Stimulated activated effector memory CD8-positive, alpha-beta T cell treated with anti-CD3 and anti-CD28 coated beads, Interleukin-12 subunit alpha, Interleukin-12 subunit beta, amount 100 ng/mL, for 72 hours (primary cell): Measurements from ENCODE around the gene DOC2A.
"Not testable (repeated sequence)": the region's sequence is repeated elsewhere in the genome, so short reads cannot be mapped to it uniquely, and the experiment has no call there.

ENCODE experiments used
- ATAC-seq: fragments of 150-1000 bp; cut with Tn5 transposase; 2 replicates; pipeline ENCODE4 v1.10.0; 2021
- DNase-seq, 2 donors: peaks; one replicate each; pipeline ENCODE4 v3.0.0; 2021 to 2022; ENCODE audit warnings: low spot score in 2 of 2
- H3K27ac Mint-ChIP-seq: one replicate; pipeline ENCODE4 v1.8.0; 2022; ENCODE audit warnings: mild to moderate bottlenecking, mixed read lengths
- H3K36me3 Mint-ChIP-seq: one replicate; pipeline ENCODE4 v1.8.0; 2022; ENCODE audit warnings: mild to moderate bottlenecking, mixed read lengths
- H3K4me1 Mint-ChIP-seq: one replicate; pipeline ENCODE4 v1.8.0; 2022; ENCODE audit warnings: mixed read lengths
- H3K4me3 Mint-ChIP-seq: one replicate; pipeline ENCODE4 v1.8.0; 2022; ENCODE audit warnings: mild to moderate bottlenecking, mixed read lengths
- H3K9me3 Mint-ChIP-seq: one replicate; pipeline ENCODE4 v1.8.0; 2022; ENCODE audit warnings: mixed read lengths

Gene DOC2A

GRCh38 chr16:30032083-30032819 is 21.4 kb upstream of the DOC2A start:
- DNase-seq, result peak; percentile 59 to 81
- Mint-ChIP-seq H3K9me3 (no peaks in the 10 kb centered on the region), H3K36me3 (peaks cover 6% of the 10 kb centered on the region), H3K27ac (no peak overlapping the region), H3K4me1 (peaks cover 30% of the 10 kb centered on the region), H3K4me3 (peak overlapping the region; percentile 46)
- ATAC-seq, result peak; percentile 54

- no peak for DNase-seq
- Mint-ChIP-seq H3K9me3 (no peaks in the 10 kb centered on the region), H3K27ac (no peak overlapping the region), H3K4me3 (no peak overlapping the region), H3K36me3 (peaks cover 6% of the 10 kb centered on the region), H3K4me1 (peaks cover 30% of the 10 kb centered on the region)
- no peak for ATAC-seq
Observed at GRCh38 chr16:30031477-30031918, 20.7 kb upstream of the DOC2A start.

- no peak for DNase-seq
- ATAC-seq, result no peak
Observed at GRCh38 chr16:30030841-30031413, 20.1 kb upstream of the DOC2A start, which contains the start of gene TLCD3B. Gene TLCD3B, minus strand, starts transcription at chr16:30031271. Its CDS starts 744 bp downstream, at chr16:30030527.

GRCh38 chr16:30030011-30030685 is 19.3 kb upstream of the DOC2A start:
- Mint-ChIP-seq H3K36me3 (peaks cover 4% of the 10 kb centered on the region), H3K27ac (no peak overlapping the region), H3K4me3 (peak overlapping the region; percentile 50), H3K4me1 (peaks cover 30% of the 10 kb centered on the region), H3K9me3 (no peaks in the 10 kb centered on the region)
- DNase-seq (no peak), ATAC-seq (no peak)

More at GRCh38 chr16:30030841-30031413, 20.1 kb upstream of the DOC2A start, which contains the start of gene TLCD3B:
- Mint-ChIP-seq H3K36me3 (peaks cover 6% of the 10 kb centered on the region), H3K9me3 (no peaks in the 10 kb centered on the region), H3K27ac (no peak within 1 kb of the TSS), H3K4me3 (peak within 1 kb of the TSS; percentile 50), H3K4me1 (peaks cover 30% of the 10 kb centered on the region)

- DNase-seq (no peak), ATAC-seq (no peak)
- H3K4me3 Mint-ChIP-seq, result no peak overlapping the region
Observed at GRCh38 chr16:30028438-30029076, 17.7 kb upstream of the DOC2A start.

GRCh38 chr16:30027588-30028437 is 17.0 kb upstream of the DOC2A start:
- no peak overlapping the region for H3K4me3 Mint-ChIP-seq
- H3K36me3 Mint-ChIP-seq, result no peaks in the 10 kb centered on the region
- peaks cover 24% of the 10 kb centered on the region for H3K4me1 Mint-ChIP-seq
- H3K9me3 Mint-ChIP-seq, result no peaks in the 10 kb centered on the region
- no peak overlapping the region for H3K27ac Mint-ChIP-seq
- no peak for DNase-seq
- no peak for ATAC-seq

More at GRCh38 chr16:30028438-30029076, 17.7 kb upstream of the DOC2A start:
- H3K4me1 Mint-ChIP-seq, result peaks cover 24% of the 10 kb centered on the region
- no peak overlapping the region for H3K27ac Mint-ChIP-seq
- no peaks in the 10 kb centered on the region for H3K36me3 Mint-ChIP-seq
- H3K9me3 Mint-ChIP-seq, result no peaks in the 10 kb centered on the region

GRCh38 chr16:30026449-30026848 is 15.6 kb upstream of the DOC2A start:
- Mint-ChIP-seq H3K4me1 (peaks cover 17% of the 10 kb centered on the region), H3K27ac (no peak overlapping the region), H3K4me3 (no peak overlapping the region), H3K9me3 (no peaks in the 10 kb centered on the region), H3K36me3 (no peaks in the 10 kb centered on the region)
- no peak for DNase-seq
- ATAC-seq, result no peak

GRCh38 chr16:30025574-30025973 is 14.7 kb upstream of the DOC2A start:
- Mint-ChIP-seq H3K36me3 (no peaks in the 10 kb centered on the region), H3K4me3 (no peak overlapping the region), H3K4me1 (peaks cover 26% of the 10 kb centered on the region), H3K9me3 (no peaks in the 10 kb centered on the region), H3K27ac (no peak overlapping the region)
- no peak for DNase-seq
- ATAC-seq, result no peak

GRCh38 chr16:30025156-30025555 is 14.3 kb upstream of the DOC2A start:
- Mint-ChIP-seq H3K36me3 (no peaks in the 10 kb centered on the region), H3K9me3 (no peaks in the 10 kb centered on the region), H3K4me1 (peaks cover 25% of the 10 kb centered on the region), H3K27ac (no peak overlapping the region), H3K4me3 (no peak overlapping the region)
- DNase-seq, result no peak
- no peak for ATAC-seq

- DNase-seq (no peak), ATAC-seq (no peak)
- H3K4me1 Mint-ChIP-seq, result peaks cover 21% of the 10 kb centered on the region
- no peaks in the 10 kb centered on the region for H3K36me3 Mint-ChIP-seq
- no peaks in the 10 kb centered on the region for H3K9me3 Mint-ChIP-seq
- no peak overlapping the region for H3K4me3 Mint-ChIP-seq
- H3K27ac Mint-ChIP-seq, result no peak overlapping the region
Observed at GRCh38 chr16:30024451-30024850, 13.6 kb upstream of the DOC2A start.

GRCh38 chr16:30023586-30023985 is 12.8 kb upstream of the DOC2A start:
- H3K4me3 Mint-ChIP-seq, result no peak overlapping the region
- DNase-seq, result no peak
- H3K27ac Mint-ChIP-seq, result no peak overlapping the region

GRCh38 chr16:30022887-30023286 is 12.1 kb upstream of the DOC2A start, which contains the start of gene C16orf92:
Gene C16orf92, plus strand, starts transcription at chr16:30023198. Its CDS starts 143 bp downstream, at chr16:30023341.
- ATAC-seq, result no peak
- Mint-ChIP-seq H3K27ac (no peak within 1 kb of the TSS), H3K4me3 (no peak within 1 kb of the TSS), H3K36me3 (no peaks in the 10 kb centered on the region), H3K9me3 (no peaks in the 10 kb centered on the region), H3K4me1 (peaks cover 16% of the 10 kb centered on the region)
- DNase-seq, result no peak

More at GRCh38 chr16:30023586-30023985, 12.8 kb upstream of the DOC2A start:
- Mint-ChIP-seq H3K9me3 (no peaks in the 10 kb centered on the region), H3K4me1 (peaks cover 21% of the 10 kb centered on the region), H3K36me3 (no peaks in the 10 kb centered on the region)
- ATAC-seq, result no peak

GRCh38 chr16:30018731-30019158 is 7.9 kb upstream of the DOC2A start:
- peak; percentile 36 for ATAC-seq
- Mint-ChIP-seq H3K9me3 (no peaks in the 10 kb centered on the region), H3K4me1 (peaks cover 11% of the 10 kb centered on the region), H3K27ac (no peak overlapping the region), H3K36me3 (no peaks in the 10 kb centered on the region), H3K4me3 (no peak overlapping the region)
- DNase-seq, result no peak

GRCh38 chr16:30017937-30018336 is 7.1 kb upstream of the DOC2A start:
- not testable (repeated sequence) for H3K9me3 Mint-ChIP-seq, H3K4me3 Mint-ChIP-seq, H3K27ac Mint-ChIP-seq, ATAC-seq, DNase-seq, H3K36me3 Mint-ChIP-seq
- peaks cover 11% of the 10 kb centered on the region for H3K4me1 Mint-ChIP-seq
